GM04503 (cell line): ENCODE measurements around the gene IL22RA1.

Experiments
- DNase-seq: peaks from one replicate; pipeline ENCODE4 v3.0.0-alpha.2; 2012; ENCODE audit warnings: low read depth

IL22RA1 gene

DNA sequence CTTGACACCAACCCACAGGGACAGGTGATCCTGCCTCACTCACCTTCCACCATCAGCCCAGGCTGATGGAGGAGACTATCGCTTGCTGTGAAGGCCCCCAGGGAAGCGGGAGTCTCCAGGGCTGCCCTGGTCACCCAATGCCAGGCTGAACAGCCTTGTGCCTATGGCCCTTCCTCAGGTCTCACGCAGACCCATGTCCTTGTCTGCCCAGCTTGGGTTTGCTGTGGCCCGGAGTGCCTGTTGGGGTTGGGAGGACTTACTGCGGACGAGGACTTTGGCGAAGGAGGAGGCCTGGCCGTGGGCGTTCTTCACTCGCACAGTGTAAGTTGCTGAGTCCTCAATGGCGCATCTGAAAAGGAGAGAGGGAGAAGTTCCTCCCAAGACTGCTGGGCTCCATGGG is 45.3 kb downstream of the IL22RA1 start:
- no peak for DNase-seq

- no peak for DNase-seq
These were observed 46.2 kb downstream of the IL22RA1 start for GRCh38 chr1:24096739-24097103.

DNA sequence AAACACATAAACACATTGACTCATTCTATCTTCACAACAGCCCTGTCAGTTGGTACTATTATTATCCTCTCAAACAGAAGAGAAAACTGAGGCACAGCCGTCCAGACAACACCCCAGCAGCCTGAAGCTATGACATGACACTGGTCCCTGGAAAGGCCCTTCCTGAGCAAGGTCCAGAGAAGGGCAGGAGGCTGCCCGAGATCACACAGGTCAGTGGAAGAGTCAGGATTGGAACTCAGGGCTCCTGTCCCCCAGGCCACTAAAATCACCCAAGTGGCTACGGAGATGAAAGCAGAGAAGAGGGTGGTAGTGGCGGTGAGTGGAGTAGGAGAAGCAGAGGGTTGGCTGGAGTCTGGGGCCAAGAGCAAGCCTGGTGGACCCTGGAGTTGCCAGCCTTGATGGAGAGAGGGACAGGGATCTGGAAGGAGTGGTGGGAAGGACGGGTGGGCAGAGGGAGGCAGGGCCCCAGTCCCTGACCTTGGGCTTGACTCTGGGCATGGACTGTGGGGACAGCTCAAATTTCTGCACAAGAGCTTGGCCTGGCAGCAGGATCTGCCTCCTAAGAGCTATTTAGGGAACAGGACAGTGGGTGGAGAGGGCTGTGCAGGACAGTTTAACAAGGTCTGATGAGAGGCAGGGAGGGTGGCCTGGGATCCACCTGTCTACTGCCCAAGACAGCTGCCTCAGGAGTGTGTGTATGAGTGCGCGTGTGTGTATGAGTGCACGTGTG is 46.8 kb downstream of the IL22RA1 start:
- no peak for DNase-seq

GRCh38 chr1:24095140-24095859 is 47.6 kb downstream of the IL22RA1 start:
- DNase-seq, result no peak

DNA sequence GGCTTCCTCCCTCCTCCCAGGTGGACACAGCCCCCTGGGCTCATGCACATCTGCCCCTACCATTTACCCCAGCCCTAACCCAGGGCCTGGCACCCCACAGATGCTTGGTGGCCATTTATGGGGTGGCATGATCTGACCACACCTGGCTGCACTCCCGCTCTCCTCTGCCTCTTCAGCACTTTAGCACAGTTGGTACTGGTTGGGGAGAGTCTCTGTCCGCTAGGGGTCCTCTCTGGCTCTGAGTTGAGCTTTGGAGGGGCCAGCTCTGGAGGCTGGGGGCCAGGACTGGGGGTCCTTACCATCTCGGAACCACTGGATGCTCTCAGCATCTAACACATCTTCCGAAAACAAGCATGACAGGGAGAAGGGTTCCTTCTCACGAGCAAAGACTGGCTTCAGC is 48.4 kb downstream of the IL22RA1 start:
- DNase-seq, result no peak

DNA sequence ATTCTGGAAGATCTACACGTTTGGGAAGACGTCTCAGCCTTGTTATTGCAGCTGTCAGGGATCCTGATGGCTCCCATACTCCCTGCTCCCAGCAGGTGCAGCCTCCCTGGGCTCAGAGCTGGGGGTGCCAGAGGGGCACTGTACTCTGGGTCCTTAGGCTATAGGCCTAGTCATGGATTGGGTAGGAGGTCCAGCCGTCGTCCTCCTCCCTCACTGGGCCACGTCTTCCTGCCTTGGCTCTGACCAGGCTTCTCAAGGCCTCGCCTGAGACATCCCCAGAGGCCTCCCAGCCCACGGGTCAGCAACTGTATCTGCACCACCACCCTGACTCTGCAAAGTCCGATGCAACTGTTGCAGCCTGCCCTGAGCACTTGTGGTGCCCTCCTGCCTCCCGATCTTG is 49.2 kb downstream of the IL22RA1 start:
- no peak for DNase-seq

DNA sequence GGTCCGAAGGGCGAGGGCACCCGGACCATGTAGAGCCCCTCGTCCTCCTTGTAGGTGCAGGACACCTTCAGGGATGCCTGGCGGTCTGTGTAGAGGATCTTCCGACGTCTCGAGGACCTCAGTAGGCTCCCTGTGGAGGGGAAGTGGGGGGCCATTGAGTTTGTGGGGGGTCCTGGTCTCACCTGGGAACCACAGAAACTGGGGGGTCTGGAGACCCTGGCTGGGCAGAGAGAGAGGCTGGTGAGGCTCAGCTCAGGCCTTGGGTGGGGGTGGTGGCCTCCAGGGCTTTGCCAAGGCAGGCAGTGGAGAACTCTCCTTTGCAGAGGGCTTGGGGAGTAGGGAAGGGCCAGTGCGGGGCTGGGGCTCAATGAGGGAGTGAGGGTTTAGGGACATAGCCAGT is 50.0 kb downstream of the IL22RA1 start:
- DNase-seq, result no peak

GRCh38 chr1:24091971-24092482 is 50.9 kb downstream of the IL22RA1 start:
- DNase-seq, result no peak

GRCh38 chr1:24090736-24091135 is 52.2 kb downstream of the IL22RA1 start:
- DNase-seq, result no peak

GRCh38 chr1:24089743-24090555 is 53.0 kb downstream of the IL22RA1 start:
- no peak for DNase-seq

DNA sequence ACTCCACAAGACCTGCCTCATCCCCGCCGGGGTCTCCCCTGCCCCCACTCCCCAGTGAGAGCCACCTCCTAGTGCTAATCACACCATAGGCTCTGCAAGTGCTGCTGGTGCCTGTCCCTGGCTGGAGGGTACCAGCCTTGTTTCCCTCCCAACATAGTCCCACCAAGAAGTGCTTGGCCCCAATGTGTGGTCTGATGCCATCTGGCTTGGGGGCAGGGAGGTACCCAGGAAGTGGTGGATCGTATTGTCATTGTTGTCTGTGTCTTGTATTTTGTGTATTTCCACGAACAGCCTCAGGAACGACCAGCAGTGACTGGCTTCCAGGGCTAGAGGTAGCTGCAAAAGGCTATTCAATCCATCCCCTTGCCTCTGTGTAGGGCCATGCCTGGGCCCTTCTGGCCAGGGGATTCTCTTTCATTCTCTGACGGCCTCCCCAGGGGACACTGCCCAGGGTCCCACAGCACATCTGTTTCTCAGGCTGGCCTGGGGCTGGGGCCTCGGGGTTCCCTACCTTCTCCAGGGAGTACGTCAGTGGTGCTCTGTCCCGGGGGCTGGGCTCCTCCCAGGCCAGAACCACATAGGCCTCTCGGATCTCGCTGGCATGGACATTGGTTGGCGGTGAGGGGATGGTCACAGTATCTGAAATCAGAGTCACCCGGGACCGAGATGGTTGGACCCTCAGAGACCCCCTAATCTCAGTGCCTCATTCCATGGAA is 53.8 kb downstream of the IL22RA1 start:
- no peak for DNase-seq

DNA sequence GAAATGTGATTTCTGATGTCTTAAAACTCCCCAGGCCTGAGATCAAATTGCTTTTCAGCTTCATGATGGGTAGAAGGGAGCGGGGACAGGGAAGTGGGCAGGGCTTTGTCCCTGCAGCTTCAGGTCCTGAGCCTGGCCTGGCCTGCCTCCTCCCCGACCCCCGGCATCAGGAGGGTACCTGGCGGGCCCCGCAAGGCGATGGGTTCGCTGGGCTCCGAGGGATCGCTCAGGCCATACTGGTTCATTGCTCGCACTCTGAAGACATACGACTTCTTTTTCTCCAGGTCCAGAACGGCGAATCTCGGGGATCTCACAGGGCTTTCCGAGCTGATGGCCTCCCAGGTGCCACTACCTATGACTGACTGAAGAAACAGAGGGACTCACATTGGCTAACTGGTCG is 56.5 kb downstream of the IL22RA1 start:
- no peak for DNase-seq

- DNase-seq, result peak; percentile 37
These were observed 57.4 kb downstream of the IL22RA1 start for GRCh38 chr1:24085546-24085945.

DNA sequence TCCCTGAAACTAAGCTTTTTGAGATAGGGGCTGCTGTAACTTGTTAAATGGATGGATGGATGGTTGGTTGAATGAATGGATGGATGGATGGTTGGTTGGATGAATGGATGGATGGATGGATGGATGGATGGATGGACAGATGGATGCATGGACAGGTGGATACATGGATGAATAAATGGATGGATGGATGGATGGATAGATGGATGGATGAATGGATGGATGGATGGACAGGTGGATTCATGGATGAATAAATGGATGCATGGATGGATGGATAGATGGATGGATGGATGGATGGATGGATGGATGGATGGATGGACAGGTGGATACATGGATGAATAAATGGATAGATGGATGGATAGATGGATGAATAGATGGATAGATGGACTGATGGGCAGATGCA is 57.9 kb downstream of the IL22RA1 start:
- DNase-seq, result no peak

DNA sequence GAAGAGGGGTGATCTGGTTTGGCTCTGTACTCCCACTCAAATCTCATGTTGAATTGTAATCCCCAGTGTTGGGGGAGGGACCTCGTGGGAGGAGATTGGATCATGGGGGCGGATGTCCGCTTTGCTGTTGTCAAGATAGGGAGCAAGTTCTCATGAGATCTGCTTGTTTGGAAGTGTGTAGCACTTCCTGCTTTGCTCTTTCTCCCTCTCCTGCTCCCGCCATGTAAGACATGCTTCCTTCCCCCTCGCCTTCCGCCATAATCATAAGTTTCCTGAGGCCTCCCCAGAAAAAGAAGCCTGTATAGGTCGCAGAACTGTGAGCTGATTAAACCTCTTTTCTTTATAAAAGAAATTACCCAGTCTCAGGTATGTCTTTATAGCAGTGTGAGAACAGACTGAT is 58.9 kb downstream of the IL22RA1 start:
- no peak for DNase-seq

- no peak for DNase-seq
These were observed 60.6 kb downstream of the IL22RA1 start for GRCh38 chr1:24082372-24082771.

GRCh38 chr1:24081190-24081589 is 61.8 kb downstream of the IL22RA1 start:
- DNase-seq, result no peak

- DNase-seq, result no peak
These were observed 62.8 kb downstream of the IL22RA1 start for GRCh38 chr1:24080131-24080530.

- DNase-seq, result no peak
These were observed 65.5 kb downstream of the IL22RA1 start for GRCh38 chr1:24077278-24077978.

DNA sequence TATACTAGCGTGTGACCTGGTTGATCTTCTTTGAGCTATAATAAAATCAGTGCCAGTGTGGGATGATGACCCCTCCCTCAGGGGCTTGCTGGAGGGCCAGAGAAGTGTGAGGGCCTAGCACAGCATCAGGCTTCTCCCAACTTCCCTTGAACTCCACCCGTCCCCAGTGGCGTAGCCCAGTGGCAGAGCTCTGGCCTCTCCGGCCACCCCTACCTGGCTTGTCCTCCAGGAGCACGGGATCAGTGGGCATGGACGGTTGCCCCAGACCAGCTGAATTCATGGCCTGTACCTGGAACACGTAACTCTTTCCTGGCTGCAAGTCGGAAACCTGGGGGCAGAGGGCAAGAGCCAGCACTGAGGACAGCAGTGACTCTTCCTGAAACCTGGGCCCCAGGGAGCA is 67.0 kb downstream of the IL22RA1 start:
- no peak for DNase-seq

DNA sequence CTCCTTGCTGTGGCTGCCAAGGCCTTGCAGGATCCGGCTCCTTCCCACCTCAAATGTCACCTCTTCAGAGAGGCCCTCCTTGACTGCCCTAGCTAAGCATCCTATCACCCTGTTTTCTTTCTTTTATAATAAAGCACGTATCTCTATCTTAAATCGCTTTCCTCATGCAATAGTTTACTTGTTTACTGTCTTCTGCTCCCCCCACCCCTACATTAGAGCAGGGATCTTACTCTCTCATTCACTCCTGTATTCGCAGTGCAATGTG is 67.4 kb downstream of the IL22RA1 start:
- no peak for DNase-seq
